Measurements from ENCODE around the gene KRT80. TPM values are rescaled to one million over a fixed set of nuclear protein-coding genes. Genes with fewer than 3 reads are reported as not detected.

Gene KRT80
- total RNA-seq, 1 donor from 2014 or later: not detected

- Histone ChIP-seq H3K4me1 (peaks cover 14 to 43% of the 10 kb centered on the region in 2 donors), H3K27ac (peak overlapping the region; percentile 85 to 87), H3K9me3 (peaks cover 0 to 8% of the 10 kb centered on the region in 2 donors), H3K4me3 (no peak overlapping the region), H3K36me3 (no peaks in the 10 kb centered on the region), H3K27me3 (no peaks in the 10 kb centered on the region)
- TF ChIP-seq CTCF (IDR thresholded peaks at IDR 0.05): no peak
- no peak for DNase-seq (ENCODE audit: low spot score in 2 of 2)
- intact Hi-C loops (cut with DNase I): no loop called here
These were observed 34.6 kb upstream of the KRT80 start for GRCh38 chr12:52226446-52226845.

GRCh38 chr12:52225752-52226151, 33.9 kb upstream of the KRT80 start:
- TF ChIP-seq CTCF (IDR thresholded peaks at IDR 0.05): no peak
- no peaks in the 10 kb centered on the region for H3K36me3 ChIP-seq
- H3K9me3 ChIP-seq: peaks cover 0 to 8% of the 10 kb centered on the region in 2 donors
- H3K27ac ChIP-seq: peak overlapping the region; percentile 85 to 87
- intact Hi-C loops (cut with DNase I): no loop called here
- H3K4me1 ChIP-seq: peaks cover 9 to 40% of the 10 kb centered on the region in 2 donors
- no peaks in the 10 kb centered on the region for H3K27me3 ChIP-seq
- H3K4me3 ChIP-seq: no peak overlapping the region
- DNase-seq (ENCODE audit: low spot score in 2 of 2): no peak

GRCh38 chr12:52224151-52224550, 32.3 kb upstream of the KRT80 start:
- no peaks in the 10 kb centered on the region for H3K36me3 ChIP-seq
- H3K27me3 ChIP-seq: no peaks in the 10 kb centered on the region
- peaks cover 7 to 41% of the 10 kb centered on the region in 2 donors for H3K4me1 ChIP-seq
- peak overlapping the region; percentile 47 to 85 for H3K27ac ChIP-seq
- no peak for DNase-seq (ENCODE audit: low spot score in 2 of 2)
- intact Hi-C loops (cut with DNase I): no loop called here
- TF ChIP-seq CTCF (IDR thresholded peaks at IDR 0.05): no peak
- peaks cover 0 to 8% of the 10 kb centered on the region in 2 donors for H3K9me3 ChIP-seq
- no peak overlapping the region for H3K4me3 ChIP-seq

- Histone ChIP-seq H3K4me3 (no peak overlapping the region), H3K4me1 (peaks cover 7 to 41% of the 10 kb centered on the region in 2 donors), H3K27ac (peak overlapping the region; percentile 47 to 85), H3K9me3 (peaks cover 0 to 8% of the 10 kb centered on the region in 2 donors), H3K36me3 (no peaks in the 10 kb centered on the region), H3K27me3 (no peaks in the 10 kb centered on the region)
- intact Hi-C loops (cut with DNase I): loop anchor here (2.0 kb wide), 1 partner anchor 55 kb away; no protein-coding TSS in a partner anchor
- no peak for DNase-seq (ENCODE audit: low spot score in 2 of 2)
- no peak for TF ChIP-seq CTCF (IDR thresholded peaks at IDR 0.05)
These were observed 31.7 kb upstream of the KRT80 start for GRCh38 chr12:52223406-52224039.

GRCh38 chr12:52222692-52223091, 30.9 kb upstream of the KRT80 start:
- no peak for TF ChIP-seq CTCF (IDR thresholded peaks at IDR 0.05)
- DNase-seq (ENCODE audit: low spot score in 2 of 2): no peak
- H3K36me3 ChIP-seq: no peaks in the 10 kb centered on the region
- intact Hi-C loops (cut with DNase I): loop anchor here (2.0 kb wide), 1 partner anchor 56 kb away; no protein-coding TSS in a partner anchor
- H3K9me3 ChIP-seq: peaks cover 0 to 8% of the 10 kb centered on the region in 2 donors
- H3K27me3 ChIP-seq: no peaks in the 10 kb centered on the region
- H3K4me1 ChIP-seq: peaks cover 7 to 41% of the 10 kb centered on the region in 2 donors
- H3K27ac ChIP-seq: peak overlapping the region; percentile 22 to 54
- no peak overlapping the region for H3K4me3 ChIP-seq
